ENCODE measurements around the gene FAM9B.
"Not testable (repeated sequence)": the region's sequence is repeated elsewhere in the genome, so short reads cannot be mapped to it uniquely, and the experiment has no call there.

Gene FAM9B

DNA sequence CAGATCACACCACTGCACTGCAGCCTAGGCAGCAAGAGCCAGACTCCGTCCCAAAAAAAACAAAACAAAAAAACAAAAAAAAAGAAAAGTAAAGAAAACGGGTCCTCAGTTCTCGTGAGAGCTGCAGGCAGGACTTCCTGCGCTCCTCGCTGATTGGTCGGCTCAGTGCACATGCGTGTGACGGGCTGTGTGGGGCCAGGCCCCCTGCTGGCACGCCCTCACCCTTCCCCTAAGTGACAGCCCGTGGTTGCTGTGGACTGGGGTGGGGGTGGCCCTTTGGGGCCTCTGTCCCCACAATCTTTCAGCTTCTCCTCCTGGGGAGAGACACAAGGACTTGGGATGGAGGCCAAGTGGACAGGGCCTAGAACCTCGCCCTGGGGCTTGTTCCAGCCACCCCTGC is at the start of gene FAM9B:
Gene FAM9B (minus strand): TSS at position 139 of the 400 bp plus-strand sequence. CDS start 1,141 bp downstream, outside the sequence.
- DNase-seq = no peak

DNA sequence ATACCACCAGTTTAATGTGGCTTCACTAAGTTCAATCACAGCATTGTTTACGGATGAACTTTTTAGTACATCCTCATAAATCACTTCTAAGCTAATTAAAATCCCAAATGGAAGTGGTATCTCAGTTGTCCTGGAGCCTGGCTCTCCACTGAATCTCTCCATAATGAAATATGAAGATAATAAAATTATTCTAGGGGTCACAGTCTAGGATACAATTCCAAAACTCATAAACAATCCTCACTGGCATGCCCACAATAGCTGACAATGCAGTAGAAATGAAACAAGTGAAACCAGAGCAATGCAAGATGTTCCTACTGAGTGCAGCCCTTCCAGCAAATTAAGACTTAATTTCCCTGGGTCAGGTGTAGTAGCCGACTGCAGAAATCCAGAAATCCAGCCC is 47.3 kb upstream of the FAM9B start:
- no peak for DNase-seq

DNA sequence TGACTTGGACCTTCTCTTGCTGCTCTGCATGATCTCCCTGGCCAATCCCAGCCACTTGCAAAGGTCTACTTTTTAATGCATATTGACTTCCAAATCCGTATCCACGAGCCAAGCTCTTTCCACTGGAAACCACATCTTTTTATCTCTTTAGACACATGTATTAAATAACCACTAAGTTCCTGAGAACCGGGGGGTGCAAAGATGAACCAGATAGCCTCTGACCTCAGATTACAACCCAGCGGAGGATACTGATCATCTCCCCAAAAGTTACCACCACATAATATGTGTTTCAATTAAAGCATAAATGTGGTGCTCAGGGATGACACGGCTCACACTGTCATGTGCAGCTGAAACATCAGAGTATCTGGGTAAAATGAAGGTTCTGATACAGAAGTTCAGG is 40.4 kb upstream of the FAM9B start:
- DNase-seq = no peak

DNA sequence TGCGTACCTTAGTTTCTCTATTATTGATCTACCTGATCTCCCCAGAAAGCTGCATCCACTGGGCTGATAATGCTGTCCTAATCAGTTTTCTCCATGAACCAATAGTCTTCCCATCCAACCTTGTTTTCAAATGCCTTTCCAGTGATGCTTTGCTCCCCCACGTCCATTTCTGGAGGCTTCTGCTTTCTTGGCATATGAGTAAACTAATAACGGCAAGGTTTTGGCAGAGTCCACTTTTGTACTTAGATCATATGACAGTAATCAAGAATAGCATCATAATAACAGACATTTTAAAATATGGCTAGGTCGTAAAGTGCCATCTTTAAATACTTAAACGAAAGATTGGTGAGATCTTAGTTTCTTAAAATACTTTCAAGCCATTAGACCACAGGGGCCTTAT is 38.4 kb upstream of the FAM9B start:
- no peak for DNase-seq

DNA sequence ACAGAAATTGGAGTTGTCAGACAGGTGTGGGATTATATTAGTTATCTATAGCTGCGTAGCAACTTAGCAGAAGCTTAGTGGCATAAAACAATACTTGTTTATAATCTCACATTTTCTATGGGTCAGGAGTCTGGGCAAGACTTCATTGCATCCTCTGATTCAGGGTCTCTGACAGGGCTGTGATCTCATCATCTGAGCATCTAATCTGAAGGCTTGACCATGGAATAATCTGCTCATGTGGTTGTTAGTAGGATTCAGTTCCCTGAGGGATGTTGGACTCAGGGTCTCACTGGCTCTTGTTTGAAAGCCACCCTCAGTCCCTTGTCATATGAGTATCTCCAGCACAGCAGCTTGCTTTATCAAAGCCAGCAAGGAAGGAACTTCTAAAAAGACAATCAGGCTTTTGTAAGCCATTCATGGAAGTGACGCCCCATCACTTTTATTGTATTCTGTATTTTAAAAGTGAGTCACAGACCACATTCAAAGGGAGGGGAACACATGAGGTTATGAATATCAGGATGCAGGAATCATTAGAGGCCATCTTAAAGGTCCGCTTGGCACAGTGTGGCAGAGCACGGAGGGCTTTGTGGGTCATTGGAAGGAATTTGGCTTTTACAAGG is 37.2 kb upstream of the FAM9B start:
- no peak for DNase-seq

DNA sequence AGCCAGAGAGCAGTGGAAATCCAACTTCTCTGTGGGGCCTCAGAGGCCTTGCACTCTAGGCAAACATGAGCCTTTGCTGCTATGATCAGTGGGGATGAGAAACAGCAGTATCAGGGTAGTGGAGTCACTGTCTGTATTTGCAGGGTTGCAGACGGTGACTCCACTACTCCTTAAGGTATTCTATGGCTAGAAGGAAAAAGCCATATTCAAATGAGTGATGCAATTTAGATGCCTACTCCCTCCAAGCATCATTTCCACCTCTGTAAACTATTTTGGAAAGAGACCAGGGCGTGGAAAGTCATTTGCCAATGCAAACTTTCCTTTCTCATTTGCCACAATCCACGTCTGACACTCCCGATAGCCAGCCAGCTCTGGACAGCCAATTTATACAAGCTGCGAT is 35.6 kb upstream of the FAM9B start:
- DNase-seq = no peak

DNA sequence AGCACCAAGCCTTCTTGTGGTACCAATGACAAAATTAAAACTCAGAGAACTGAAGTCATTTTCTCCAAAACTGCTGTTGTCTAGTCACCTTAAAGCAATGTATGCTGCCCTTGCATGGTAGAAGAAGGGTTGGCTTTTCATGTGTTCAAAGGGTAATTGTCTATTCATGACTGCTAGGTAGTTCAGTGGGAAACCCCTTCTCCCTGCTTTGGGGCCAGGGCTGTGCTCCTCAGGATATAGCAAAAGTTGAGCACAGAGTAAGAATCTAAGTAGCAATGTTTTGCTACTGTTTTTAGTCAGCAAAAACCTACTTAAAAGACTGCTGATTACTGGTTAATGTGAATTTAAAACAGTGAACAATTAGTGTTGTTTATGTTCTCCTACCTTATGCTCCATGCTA is 30.8 kb upstream of the FAM9B start:
- DNase-seq = no peak

DNA sequence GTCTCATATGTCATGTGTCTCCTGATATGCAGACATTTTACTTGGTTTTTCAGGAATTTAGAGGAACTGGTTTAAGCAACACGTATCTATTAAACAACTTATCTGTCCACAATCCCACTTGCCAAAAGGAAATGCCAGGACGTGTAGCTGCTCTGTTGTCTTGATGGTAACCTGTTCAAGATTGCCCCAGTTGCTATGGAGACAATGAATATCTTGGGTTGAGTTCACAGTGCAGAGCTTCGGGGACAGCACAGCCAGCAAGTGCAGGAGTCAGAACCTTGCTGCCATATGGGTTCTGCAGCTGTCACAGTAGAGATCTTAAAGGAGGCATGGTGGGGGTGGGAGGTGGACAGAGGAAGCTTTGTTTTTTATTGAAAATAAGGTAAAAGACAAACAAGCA is 28.7 kb upstream of the FAM9B start:
- no peak for DNase-seq

DNA sequence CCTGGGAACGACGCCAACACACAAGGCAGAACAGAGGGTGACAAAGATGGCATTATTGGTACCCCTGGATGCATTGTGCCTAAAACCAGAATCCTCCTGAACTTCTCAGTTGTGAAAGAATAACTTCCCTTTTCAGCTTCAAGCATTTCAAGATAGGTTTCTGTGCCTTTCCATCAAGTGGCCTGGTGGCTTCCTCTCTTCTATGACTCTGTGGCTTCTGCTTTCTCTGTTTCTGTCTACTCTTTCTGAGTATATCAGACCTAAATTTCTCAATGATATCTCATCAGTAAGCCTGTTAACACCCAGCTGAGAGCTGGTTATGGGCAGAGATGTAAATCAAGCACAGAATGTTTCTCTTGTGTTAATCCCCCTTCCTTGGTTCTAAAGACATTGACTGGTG is 21.4 kb upstream of the FAM9B start:
- DNase-seq = peak; percentile 28 to 36

DNA sequence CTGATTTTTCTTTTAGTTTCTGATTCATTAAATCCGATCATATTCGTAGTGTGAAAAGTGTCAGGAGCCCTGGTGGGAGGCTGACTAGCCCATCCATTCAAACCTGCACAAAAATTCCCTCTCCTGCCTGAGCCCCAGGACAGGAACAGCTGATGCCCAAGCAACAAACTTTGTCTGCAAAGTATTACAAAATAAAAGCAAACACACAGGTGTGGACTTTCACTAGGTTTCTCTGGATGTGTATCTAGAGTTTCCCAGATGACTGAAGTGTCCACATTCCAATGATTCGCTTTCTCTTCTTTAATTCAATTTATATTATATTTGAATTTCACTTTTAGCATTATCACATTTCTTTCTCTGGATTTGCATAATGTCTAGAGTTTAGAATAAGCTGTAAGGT is 18.2 kb upstream of the FAM9B start:
- DNase-seq = no peak

DNA sequence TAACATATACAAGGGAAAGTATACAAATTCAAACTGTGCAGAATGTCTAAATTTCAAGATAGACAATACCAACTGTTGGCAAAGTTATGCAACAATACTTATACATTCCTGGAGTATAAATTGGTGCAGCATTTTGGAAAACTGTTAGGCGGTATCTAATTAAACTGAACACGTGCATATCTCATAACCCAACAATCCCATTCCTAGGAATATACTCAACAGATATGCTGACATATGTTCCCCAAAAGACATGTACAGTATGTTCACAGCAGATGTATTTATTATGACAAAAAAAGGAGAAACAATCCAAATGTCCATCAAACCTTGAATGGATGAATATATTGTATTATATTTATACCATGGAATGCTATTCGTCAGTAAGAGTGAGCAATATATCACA is 16.4 kb upstream of the FAM9B start:
- no peak for DNase-seq

DNA sequence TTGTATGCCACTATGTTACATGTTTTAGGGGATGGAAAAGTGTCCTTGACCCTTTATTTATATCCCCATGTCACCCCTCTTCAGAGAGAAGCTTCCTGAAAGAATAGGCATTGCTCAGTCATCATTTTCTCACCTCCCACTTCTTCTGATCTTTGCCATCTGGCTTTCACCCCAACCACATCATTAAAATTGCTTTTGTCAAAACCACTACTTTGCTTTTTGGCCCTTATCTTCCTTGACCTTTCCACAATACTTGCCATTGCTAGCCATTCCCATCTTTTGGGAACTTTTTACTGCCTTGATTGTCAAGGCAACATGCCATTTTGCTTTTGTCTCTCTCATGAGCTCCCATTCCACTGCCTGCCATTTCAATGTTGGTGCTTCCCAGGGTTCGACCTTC is 14.9 kb upstream of the FAM9B start:
- no peak for DNase-seq

DNA sequence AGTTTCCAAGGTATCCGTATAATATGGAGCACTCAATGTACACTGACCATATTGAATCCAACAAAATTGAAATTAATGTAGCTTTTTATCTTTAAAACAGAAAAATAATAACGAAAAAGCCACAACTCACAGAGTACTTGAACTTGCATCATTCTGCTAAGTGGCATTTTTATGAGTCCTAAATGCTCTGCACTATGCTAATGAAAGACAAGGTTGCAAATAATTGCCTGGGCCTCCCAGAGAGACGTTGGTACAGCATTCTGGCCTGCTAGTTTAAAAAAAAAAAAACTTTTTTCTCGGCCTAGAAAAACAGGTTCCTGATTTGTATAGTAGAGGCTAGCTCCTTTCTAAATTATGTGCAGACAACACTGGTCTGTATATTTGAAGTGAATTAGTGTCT is 4.3 kb upstream of the FAM9B start:
- no peak for DNase-seq

DNA sequence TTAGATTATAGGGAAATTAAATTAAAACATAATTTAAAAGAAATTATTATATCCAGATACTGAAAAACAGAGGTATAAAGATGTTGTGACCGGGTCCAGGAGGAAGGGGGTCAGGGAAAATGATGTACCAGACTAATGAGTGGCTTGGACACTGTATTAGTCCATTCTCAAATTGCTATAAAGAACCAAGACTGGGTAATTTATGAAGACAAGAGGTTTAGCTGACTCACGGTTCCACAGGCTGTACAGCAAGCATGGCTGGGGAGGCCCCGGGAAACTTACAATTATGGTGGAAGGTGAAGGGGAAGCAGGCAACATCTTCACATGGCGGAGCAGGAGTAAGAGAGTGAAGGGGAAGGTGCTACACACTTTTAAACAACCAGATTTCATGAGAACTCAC is 3.4 kb upstream of the FAM9B start:
- no peak for DNase-seq

DNA sequence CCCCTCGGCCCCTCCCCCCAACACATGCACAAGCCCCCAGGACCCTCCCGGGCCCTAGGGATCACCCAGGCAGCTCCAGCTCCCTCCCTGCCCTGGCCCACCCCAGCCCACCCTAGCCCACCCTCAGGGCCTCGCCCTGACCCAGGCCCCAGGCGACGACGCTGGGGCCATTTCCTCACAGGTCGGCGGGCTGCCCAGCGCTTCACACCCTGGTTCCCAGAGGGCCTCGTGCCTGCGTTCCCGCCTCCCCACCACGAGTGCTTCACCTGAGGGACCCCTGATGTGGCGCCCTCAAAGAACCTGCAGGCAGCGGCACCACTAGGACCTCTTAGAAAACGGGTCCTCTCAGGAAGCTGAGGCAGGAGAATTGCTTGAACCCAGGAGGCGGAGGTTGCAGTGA is 341 bp downstream of the FAM9B start:
- no peak for DNase-seq

DNA sequence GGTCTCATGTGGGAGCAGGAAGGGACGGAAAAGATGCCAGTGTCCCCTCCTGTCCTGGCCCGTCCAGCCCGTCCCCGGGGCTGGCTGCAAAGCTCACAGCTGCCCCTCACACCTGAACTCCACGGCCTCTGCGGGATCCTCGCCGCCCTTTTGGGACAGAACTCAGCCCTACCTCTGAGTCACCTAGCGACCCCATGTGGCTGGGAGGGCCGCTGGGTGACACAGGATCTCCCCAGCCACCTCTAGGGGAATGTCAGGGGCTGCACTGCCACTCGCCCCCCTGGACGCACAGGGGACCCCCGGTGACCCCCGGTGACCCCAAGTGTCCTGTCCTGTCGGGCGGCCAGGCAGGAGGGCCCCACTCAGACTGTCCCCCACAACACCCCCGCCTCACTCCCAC is 748 bp downstream of the FAM9B start:
- no peak for DNase-seq

DNA sequence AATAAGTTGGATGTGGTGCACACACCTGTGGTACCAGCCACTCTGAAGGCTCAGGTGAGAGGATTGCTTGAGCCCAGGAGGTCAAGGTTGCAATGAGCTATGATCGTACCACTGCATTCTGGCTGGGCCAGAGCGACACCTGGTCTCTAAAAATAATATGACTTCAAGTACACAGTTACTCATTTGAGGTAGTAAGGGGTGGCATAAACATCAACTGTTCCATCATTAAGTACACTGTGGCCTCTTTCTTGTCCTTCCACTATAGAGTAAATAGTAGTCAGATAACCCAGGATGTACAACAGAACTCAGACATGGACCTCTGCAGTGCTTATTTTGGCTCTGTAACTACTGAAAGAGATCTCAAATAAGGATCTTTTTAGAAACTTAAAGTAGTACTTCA is 10.6 kb downstream of the FAM9B start:
- no peak for DNase-seq

DNA sequence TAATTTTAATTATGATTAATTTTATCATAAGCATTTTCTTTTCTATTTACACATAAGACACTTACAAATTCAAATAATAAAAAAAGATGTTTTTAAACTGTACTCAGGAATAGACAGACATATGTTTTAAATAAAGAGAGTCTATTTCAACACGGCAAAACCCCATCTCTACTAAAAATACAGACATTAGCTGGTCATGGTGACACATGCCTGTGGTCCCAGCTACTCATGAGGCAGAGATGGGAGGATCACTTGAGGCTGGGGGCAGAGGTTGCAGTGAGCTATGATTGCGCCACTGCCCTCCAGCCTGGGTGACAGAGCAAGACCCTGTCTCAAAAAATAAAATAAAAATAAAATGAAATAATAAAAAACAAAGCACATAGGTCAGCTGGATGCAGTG is 14.8 kb downstream of the FAM9B start:
- DNase-seq = no peak

DNA sequence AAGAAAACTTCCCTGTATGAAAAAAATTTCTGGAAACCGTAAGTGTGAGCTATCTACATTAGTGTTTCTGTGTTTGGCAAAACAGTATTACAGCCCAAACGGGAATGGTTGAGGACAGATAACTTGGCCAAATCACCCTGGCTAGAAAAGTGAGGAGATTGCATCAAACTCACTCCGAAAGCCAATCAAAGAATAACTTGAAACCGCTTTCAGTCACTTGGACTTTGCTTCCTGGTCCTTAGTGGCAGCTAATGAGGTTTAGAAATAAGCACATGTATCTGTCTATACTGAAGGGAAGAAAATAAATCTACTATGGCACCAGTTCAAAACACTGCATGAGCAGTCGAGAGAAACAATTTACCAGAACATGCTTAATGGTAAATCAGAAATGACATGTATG is 15.6 kb downstream of the FAM9B start:
- not testable (repeated sequence) for DNase-seq

DNA sequence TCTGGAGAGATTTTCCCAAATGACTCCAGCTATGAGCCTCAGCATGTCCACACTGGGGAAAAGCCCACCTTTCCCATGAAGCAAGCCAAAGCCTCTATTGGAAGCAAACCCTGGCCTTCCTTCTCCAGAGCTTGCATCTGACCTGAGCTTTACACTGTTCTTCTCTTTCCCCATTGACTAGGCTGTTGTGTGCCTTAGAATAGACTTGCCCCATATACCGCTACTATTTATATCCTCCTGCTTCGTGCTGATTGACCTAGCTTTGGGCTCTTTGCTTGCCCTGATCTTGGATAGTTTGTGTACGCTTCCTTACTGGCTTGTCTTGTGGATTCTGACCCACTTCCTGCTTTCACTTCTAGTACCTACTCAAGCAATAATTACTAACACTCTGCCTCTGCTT is 30.9 kb downstream of the FAM9B start:
- no peak for DNase-seq

DNA sequence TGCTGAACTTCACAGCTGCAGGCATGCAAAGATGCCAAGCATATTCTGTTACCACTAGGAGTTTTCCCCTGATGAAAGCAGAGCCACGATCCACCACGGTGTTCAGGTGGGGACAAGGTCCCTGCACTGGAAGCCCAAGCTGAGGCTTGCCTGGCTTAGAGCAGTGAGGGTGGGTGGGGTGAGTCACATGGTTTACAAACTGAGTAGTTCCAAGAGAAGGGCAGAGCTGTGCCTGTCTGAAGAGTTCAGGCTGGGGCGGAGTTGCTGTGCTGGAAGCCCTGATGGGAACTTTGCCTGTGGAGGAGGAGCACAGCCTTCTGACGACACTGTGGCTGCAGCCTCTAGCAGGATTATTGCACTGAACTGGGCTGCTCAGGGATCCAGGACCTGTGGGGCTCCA is 45.5 kb downstream of the FAM9B start:
- peak; percentile 8 to 22 for DNase-seq

DNA sequence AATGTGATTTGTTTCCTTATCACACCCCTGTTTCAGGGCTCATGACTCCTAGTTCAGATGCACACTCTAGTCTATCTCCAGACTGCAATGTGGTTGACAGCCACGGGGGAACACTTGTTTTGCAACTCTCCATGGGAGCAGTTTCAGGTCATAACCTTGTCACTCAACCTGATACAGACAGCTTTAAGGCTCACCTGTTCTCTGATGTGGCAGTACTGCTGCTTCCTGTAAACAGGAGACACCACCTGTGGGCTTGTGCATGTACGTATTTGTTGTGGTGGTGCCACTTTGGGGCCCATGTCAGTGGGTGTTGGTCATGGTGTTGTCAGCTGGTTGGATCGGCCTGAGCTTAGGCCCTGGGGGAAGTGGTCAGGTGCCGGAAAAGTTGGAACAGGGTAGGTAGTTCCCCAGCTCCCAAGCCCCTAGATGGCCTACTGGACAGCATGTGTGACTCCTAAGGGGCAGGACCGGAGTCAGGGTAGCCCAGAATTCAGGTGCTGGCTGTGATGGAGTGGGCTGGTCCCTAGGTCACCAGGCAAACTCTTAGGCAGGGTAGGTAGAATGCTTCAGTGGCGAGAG is 46.2 kb downstream of the FAM9B start:
- DNase-seq = no peak

DNA sequence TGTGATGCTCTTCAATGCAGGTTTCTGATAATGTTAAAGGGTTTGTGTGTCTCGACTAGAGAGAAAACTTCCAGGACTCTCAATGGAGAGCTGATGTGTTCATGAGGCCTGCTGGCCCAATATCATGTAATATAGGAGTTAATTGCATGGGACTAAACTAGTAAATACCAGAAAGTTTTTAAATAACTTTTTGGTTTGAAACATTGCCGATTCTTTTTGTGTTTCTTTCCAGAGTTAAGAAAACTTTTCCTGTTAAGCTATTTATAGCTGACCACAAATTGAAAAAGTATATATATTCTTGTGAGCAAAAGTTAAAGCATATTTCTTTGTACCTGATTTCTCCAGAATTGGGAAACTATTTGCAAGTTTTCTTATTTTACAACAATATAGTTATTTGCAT is 49.7 kb downstream of the FAM9B start:
- DNase-seq = peak; percentile 5 to 6

DNA sequence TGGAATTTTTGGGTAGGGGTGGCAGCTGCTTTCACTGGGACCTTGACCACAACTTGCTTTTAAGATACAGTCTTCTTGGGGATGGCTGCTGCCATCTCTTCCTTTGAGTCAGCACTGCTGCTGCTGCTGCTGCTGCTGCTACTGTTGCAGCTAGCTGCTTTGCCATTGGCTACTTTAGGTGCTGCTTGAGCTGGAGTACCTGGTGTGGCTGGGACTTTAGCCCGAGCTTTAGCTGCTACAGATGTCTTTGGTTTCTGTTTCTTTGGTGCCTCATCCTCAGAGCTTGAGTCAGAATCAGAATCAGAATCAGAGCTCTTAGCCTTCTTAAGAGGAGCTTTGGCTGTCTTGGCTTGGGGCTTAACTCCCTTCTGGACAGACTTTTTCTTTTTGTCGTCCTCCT is 52.2 kb downstream of the FAM9B start:
- no peak for DNase-seq

DNA sequence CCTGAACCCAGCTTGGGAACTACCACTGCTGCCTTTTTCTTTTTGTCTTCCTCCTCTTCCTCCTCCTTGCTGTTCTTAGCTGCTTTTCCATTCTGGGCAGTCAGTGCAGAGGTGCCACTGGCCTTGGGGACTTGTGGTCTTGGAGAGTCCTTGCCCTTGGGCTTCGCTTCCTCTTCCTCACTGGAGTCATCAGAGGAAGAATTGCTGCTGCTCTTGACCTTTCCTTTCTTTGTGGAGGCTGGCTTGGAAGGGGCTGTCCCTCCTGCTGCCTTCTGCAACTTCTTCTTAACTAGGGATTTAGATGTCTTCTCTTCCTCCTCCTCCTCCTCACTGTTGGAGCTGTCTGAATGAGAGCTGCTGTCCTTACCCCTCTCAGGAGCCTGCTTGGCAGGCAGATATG is 53.2 kb downstream of the FAM9B start:
- DNase-seq = peak; percentile 38 to 48
